Fibroblast of pulmonary artery (primary cell): ENCODE results near the gene TPBG.
A peak's percentile ranks its signal among the peaks of the same experiment; 100 is the strongest.

Experiments used
- DNase-seq: peaks from one replicate; pipeline ENCODE4 v3.0.0-alpha.2; 2010; ENCODE audit warnings: low read depth
- H3K4me3 ChIP-seq: replicated peaks from 2 replicates; pipeline ENCODE4 v1.5.1; 2011; ENCODE audit warnings: low read depth, mild to moderate bottlenecking, control low read depth, low read length, moderate library complexity
- CTCF ChIP-seq: IDR thresholded peaks from 2 replicates; pipeline ENCODE4 v1.5.1; 2011; ENCODE audit warnings: mild to moderate bottlenecking, control low read depth, low read length, inconsistent platforms; ENCODE audit errors: missing control alignments

The TPBG gene

GRCh38 chr6:82337688-82338257, 25.8 kb upstream of the TPBG start:
- DNase-seq = no peak
- H3K4me3 ChIP-seq = no peak overlapping the region
- TF ChIP-seq CTCF = no peak

- no peak for TF ChIP-seq CTCF
- no peak overlapping the region for H3K4me3 ChIP-seq
- DNase-seq = no peak
Observed at GRCh38 chr6:82348130-82348529, 15.5 kb upstream of the TPBG start.

- TF ChIP-seq CTCF = no peak
- no peak for DNase-seq
Observed at GRCh38 chr6:82353848-82354247, 9.8 kb upstream of the TPBG start.

GRCh38 chr6:82360552-82360951, 3.1 kb upstream of the TPBG start:
- no peak for DNase-seq
- no peak overlapping the region for H3K4me3 ChIP-seq
- no peak for TF ChIP-seq CTCF

More at GRCh38 chr6:82353848-82354247, 9.8 kb upstream of the TPBG start:
- no peak overlapping the region for H3K4me3 ChIP-seq

GRCh38 chr6:82361631-82362030, 2.0 kb upstream of the TPBG start:
- no peak for TF ChIP-seq CTCF
- no peak for DNase-seq
- H3K4me3 ChIP-seq = no peak overlapping the region

GRCh38 chr6:82362144-82362543, 1.5 kb upstream of the TPBG start:
- no peak for TF ChIP-seq CTCF
- H3K4me3 ChIP-seq = no peak overlapping the region

GRCh38 chr6:82362878-82363427, 664 bp upstream of the TPBG start:
- no peak for TF ChIP-seq CTCF
- DNase-seq = peak; percentile 70
- H3K4me3 ChIP-seq = peak overlapping the region; percentile 89

More at GRCh38 chr6:82362144-82362543, 1.5 kb upstream of the TPBG start:
- no peak for DNase-seq
